ENCODE data around the gene UBE2Q1. TPM values are rescaled to one million over a fixed set of nuclear protein-coding genes. Genes with fewer than 3 reads are reported as not detected.

The UBE2Q1 gene
- total and polyA plus RNA-seq, 2 experiments from 2014 or later, result 15.5 to 33.0 TPM

GRCh38 chr1:154573168-154573510 lies 14.7 kb upstream of the UBE2Q1 start:
- Histone ChIP-seq H4K20me1 (replicated peaks; ENCODE audit: insufficient read depth) (peaks cover 4% of the 10 kb centered on the region; the same call in 1 of the 2 replicates), H2AFZ (no peak overlapping the region), H3F3A (replicated peaks; ENCODE audit: low read depth) (0 out of 2 replicates have a peak, but pooled peaks cover 2% of the 10 kb centered on the region), H3K4me2 (no peak overlapping the region), H3K36me3 (ENCODE audit: insufficient read depth) (no peaks in the 10 kb centered on the region), H3K27me3 (ENCODE audit: insufficient read depth) (0 out of 2 replicates have a peak, but pooled peaks cover 4% of the 10 kb centered on the region), H3K9me2 (ENCODE audit: insufficient read depth) (no peaks in the 10 kb centered on the region), H3K27ac (ENCODE audit: low read depth) (no peak overlapping the region), H3K79me2 (replicated peaks; ENCODE audit: insufficient read depth) (no peaks in the 10 kb centered on the region), H3K4me3 (no peak overlapping the region), H3K4me1 (ENCODE audit: insufficient read depth) (peaks cover 10% of the 10 kb centered on the region)
- no peak for ATAC-seq
- Mint-ChIP-seq H3K27ac (no peak overlapping the region), H3K27me3 (ENCODE audit: insufficient read depth, low read depth, poor library complexity) (peaks cover 29% of the 10 kb centered on the region), H3K36me3 (ENCODE audit: low read depth) (peaks cover 14% of the 10 kb centered on the region; the same call in 2 of the 3 replicates), H3K4me3 (no peak overlapping the region), H3K4me1 (peaks cover 34% of the 10 kb centered on the region), H3K9me3 (no peaks in the 10 kb centered on the region)
- no peak for DNase-seq (ENCODE audit: low spot score)
- no peak for TF ChIP-seq EZH2phosphoT487 (IDR thresholded peaks at IDR 0.05; ENCODE audit: unreplicated experiment)
- no peak for TF ChIP-seq CTCF (conservative IDR thresholded peaks at IDR 0.05; ENCODE audit: low read depth in 2 of 2)
- TF ChIP-seq ETS1 (IDR thresholded peaks at IDR 0.05), result no peak

GRCh38 chr1:154572468-154573167 lies 14.2 kb upstream of the UBE2Q1 start:
- Mint-ChIP-seq H3K4me1 (peaks cover 36% of the 10 kb centered on the region), H3K9me3 (no peaks in the 10 kb centered on the region), H3K27ac (no peak overlapping the region), H3K36me3 (ENCODE audit: low read depth) (peaks cover 12% of the 10 kb centered on the region; the same call in 1 of the 3 replicates), H3K27me3 (ENCODE audit: insufficient read depth, low read depth, poor library complexity) (peaks cover 30% of the 10 kb centered on the region), H3K4me3 (no peak overlapping the region)
- Histone ChIP-seq H3K9me2 (ENCODE audit: insufficient read depth) (no peaks in the 10 kb centered on the region), H3K27me3 (ENCODE audit: insufficient read depth) (0 out of 2 replicates have a peak, but pooled peaks cover 4% of the 10 kb centered on the region), H3K4me3 (no peak overlapping the region), H3F3A (replicated peaks; ENCODE audit: low read depth) (0 out of 2 replicates have a peak, but pooled peaks cover 5% of the 10 kb centered on the region), H3K36me3 (ENCODE audit: insufficient read depth) (no peaks in the 10 kb centered on the region), H3K79me2 (replicated peaks; ENCODE audit: insufficient read depth) (no peaks in the 10 kb centered on the region), H3K27ac (ENCODE audit: low read depth) (no peak overlapping the region), H2AFZ (no peak overlapping the region), H4K20me1 (replicated peaks; ENCODE audit: insufficient read depth) (peaks cover 4% of the 10 kb centered on the region; the same call in 1 of the 2 replicates), H3K4me2 (no peak overlapping the region), H3K4me1 (ENCODE audit: insufficient read depth) (peaks cover 12% of the 10 kb centered on the region)
- peak; percentile 5; the same call in 1 of the 3 replicates for ATAC-seq
- peak; percentile 30 for DNase-seq (ENCODE audit: low spot score)
- TF ChIP-seq JUNB (IDR thresholded peaks at IDR 0.05; ENCODE audit: unreplicated experiment) (no peak), EZH2 (IDR thresholded peaks at IDR 0.05; ENCODE audit: low read depth, unreplicated experiment) (no peak), EZH2phosphoT487 (IDR thresholded peaks at IDR 0.05; ENCODE audit: unreplicated experiment) (no peak), POLR2AphosphoS5 (IDR thresholded peaks at IDR 0.05; ENCODE audit: low read depth) (no peak), ZNF331 (CRISPR knock-in tag; IDR thresholded peaks at IDR 0.05; ENCODE audit: low read depth) (no peak), ZNF114 (CRISPR knock-in tag; IDR thresholded peaks at IDR 0.05) (no peak), ETS1 (IDR thresholded peaks at IDR 0.05) (no peak), ZNF462 (CRISPR knock-in tag; IDR thresholded peaks at IDR 0.05) (no peak)

Measured in GM23338 (cell line).